Muscle layer of colon (tissue), 2 donors: ENCODE results near the gene AS3MT.
A peak's percentile ranks its signal among the peaks of the same experiment; 100 is the strongest.

Source experiments
- H3K27ac ChIP-seq: one replicate; pipeline ENCODE4 v1.7.0; 2013; ENCODE audit warnings: low read depth, mild to moderate bottlenecking, low read length, moderate library complexity
- H3K27me3 ChIP-seq, 2 donors: one replicate each; pipeline ENCODE4 v1.7.0; 2013; ENCODE audit warnings: low read length in 2 of 2, mild to moderate bottlenecking in 2 of 2; ENCODE audit not compliant: insufficient read depth in 2 of 2, control insufficient read depth in 1 of 2
- H3K36me3 ChIP-seq: one replicate; pipeline ENCODE4 v1.7.0; 2013; ENCODE audit warnings: mild to moderate bottlenecking, low read length; ENCODE audit not compliant: insufficient read depth
- H3K4me1 ChIP-seq: one replicate; pipeline ENCODE4 v1.7.0; 2013; ENCODE audit warnings: mild to moderate bottlenecking, low read length; ENCODE audit not compliant: insufficient read depth
- H3K4me3 ChIP-seq, 2 donors: one replicate each; pipeline ENCODE4 v1.7.0; 2013; ENCODE audit warnings: low read length in 2 of 2, low read depth in 1 of 2, mild to moderate bottlenecking in 1 of 2, moderate library complexity in 1 of 2
- H3K9ac ChIP-seq: one replicate; pipeline ENCODE4 v1.7.0; 2013; ENCODE audit warnings: low read length
- H3K9me3 ChIP-seq: one replicate; pipeline ENCODE4 v1.7.0; 2013; ENCODE audit warnings: mild to moderate bottlenecking, low read length
- donor health status: abdominal sarcoma.
- donor health status: Adenocarcinoma of cecum.

The AS3MT gene

DNA sequence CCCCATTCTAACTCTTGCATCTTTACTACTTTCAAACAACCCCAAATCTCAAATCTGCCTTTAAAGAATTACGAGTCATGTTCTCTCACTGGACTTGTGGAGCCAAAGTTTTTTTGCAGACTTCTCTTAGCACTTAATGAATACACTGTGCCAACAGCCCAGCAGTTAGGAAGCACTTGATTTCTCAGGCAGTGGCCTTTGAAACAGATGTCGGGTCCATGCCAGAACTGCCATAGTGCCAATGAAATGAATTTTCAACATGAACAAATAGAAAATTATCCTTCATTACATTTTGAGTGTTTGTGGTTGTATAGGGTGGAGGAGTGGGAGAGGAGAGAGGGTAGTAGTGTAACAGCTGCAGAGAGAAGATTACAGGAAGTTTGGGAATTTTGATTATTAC is 9.4 kb upstream of the AS3MT start:
- Histone ChIP-seq H3K9ac (no peak overlapping the region), H3K36me3 (peaks cover 9% of the 10 kb centered on the region), H3K27ac (no peak overlapping the region), H3K27me3 (no peaks in the 10 kb centered on the region), H3K4me3 (no peak overlapping the region), H3K9me3 (no peaks in the 10 kb centered on the region), H3K4me1 (peaks cover 9% of the 10 kb centered on the region)

DNA sequence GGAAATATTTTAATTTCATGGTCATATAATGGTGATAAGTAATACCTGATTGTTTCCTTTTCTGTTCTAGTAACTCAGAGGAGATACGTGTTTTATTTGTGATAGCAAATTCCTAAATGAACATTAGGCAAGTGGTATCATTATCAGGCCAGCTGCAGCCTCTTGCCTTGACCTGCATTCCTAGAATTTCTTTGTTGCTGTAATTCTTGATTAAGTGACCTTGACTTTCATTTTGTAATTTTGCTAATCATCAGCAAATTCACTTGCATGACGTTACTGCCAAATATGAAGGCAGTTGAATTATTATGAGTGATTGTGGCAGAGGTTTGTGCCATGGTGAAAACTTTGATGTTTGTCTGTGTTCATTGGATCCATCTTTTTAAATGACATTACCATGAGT is 5.6 kb upstream of the AS3MT start:
- Histone ChIP-seq H3K4me1 (no peaks in the 10 kb centered on the region), H3K4me3 (no peak overlapping the region), H3K36me3 (peaks cover 9% of the 10 kb centered on the region), H3K9ac (no peak overlapping the region), H3K27me3 (no peaks in the 10 kb centered on the region), H3K27ac (no peak overlapping the region), H3K9me3 (no peaks in the 10 kb centered on the region)

GRCh38 chr10:102865620-102866019 is 3.6 kb upstream of the AS3MT start:
- H3K27me3 ChIP-seq = no peaks in the 10 kb centered on the region
- no peak overlapping the region for H3K27ac ChIP-seq
- H3K4me1 ChIP-seq = no peaks in the 10 kb centered on the region
- peaks cover 9% of the 10 kb centered on the region for H3K36me3 ChIP-seq
- no peaks in the 10 kb centered on the region for H3K9me3 ChIP-seq
- H3K4me3 ChIP-seq = no peak overlapping the region
- H3K9ac ChIP-seq = no peak overlapping the region

- Histone ChIP-seq H3K9me3 (no peaks in the 10 kb centered on the region), H3K36me3 (no peaks in the 10 kb centered on the region), H3K4me3 (peak overlapping the region; percentile 70 to 74), H3K27me3 (no peaks in the 10 kb centered on the region), H3K27ac (peak overlapping the region; percentile 66), H3K4me1 (no peaks in the 10 kb centered on the region), H3K9ac (peak overlapping the region; percentile 50)
Observed at GRCh38 chr10:102868911-102869257, 386 bp upstream of the AS3MT start.

DNA sequence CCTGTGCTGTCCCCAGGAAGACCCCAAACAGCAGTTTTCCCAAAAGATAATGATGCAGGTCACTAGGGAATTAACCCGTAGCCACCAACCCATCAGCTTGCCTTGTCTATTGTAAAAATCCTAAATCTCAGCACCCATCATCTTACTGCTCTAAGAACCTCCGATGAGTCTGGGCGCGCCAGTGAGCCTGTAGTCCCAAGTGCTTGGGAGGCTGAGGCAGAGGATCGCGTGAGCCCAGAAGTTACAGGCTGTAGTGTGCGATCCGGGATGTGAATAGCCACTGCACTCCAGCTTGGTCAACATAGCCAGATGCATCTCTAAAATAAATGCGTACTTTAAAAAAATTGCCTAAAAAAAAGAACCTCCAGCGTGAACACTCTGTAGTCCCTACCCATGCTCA is 951 bp downstream of the AS3MT start:
- Histone ChIP-seq H3K27ac (peak overlapping the region; percentile 7), H3K4me1 (no peaks in the 10 kb centered on the region), H3K9me3 (no peaks in the 10 kb centered on the region), H3K36me3 (peaks cover 4% of the 10 kb centered on the region), H3K9ac (peak overlapping the region; percentile 26), H3K27me3 (no peaks in the 10 kb centered on the region), H3K4me3 (peak overlapping the region; percentile 70 to 74)

GRCh38 chr10:102872163-102872562 is 2.9 kb downstream of the AS3MT start:
- no peak overlapping the region for H3K4me3 ChIP-seq
- no peaks in the 10 kb centered on the region for H3K4me1 ChIP-seq
- H3K27ac ChIP-seq = no peak overlapping the region
- H3K9me3 ChIP-seq = no peaks in the 10 kb centered on the region
- no peaks in the 10 kb centered on the region for H3K27me3 ChIP-seq
- H3K9ac ChIP-seq = no peak overlapping the region
- peaks cover 4% of the 10 kb centered on the region for H3K36me3 ChIP-seq

DNA sequence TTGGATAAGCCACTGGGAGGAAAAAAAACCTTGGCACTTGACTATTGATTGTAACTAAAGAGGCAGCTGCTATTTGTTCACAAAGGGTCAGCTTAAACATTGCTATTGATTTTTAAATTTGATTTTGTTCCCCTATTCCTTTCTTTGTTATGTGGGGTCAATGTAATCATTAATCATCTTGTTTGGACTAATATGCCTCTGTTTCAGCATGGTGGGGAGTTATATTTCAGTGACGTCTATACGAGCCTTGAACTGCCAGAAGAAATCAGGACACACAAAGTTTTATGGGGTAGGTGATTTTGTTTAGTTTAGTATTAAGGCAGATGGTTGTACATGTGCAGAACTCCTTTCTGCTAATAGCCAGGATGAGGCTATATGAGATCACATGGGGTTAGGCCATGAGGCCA is 7.5 kb downstream of the AS3MT start:
- Histone ChIP-seq H3K9ac (no peak overlapping the region), H3K36me3 (peaks cover 14% of the 10 kb centered on the region), H3K4me1 (no peaks in the 10 kb centered on the region), H3K4me3 (no peak overlapping the region), H3K27me3 (no peaks in the 10 kb centered on the region), H3K9me3 (no peaks in the 10 kb centered on the region), H3K27ac (no peak overlapping the region)

DNA sequence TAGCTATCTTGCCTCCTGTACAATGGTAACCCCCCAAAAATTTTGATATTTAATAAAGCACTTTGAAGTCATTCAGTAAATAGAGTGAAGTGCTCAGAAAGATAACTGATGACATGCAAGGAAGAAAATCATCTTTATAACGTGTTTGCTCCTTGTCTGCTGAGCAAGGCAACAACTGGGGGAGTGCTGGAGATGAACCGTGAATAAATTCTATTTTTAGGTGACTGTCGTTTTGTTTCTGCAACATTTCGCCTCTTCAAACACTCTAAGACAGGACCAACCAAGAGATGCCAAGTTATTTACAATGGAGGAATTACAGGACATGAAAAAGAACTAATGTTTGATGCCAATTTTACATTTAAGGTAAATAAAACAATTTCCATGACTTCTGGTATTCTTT is 9.4 kb downstream of the AS3MT start:
- Histone ChIP-seq H3K4me1 (no peaks in the 10 kb centered on the region), H3K9ac (no peak overlapping the region), H3K27me3 (no peaks in the 10 kb centered on the region), H3K4me3 (no peak overlapping the region), H3K27ac (no peak overlapping the region), H3K9me3 (no peaks in the 10 kb centered on the region), H3K36me3 (peaks cover 14% of the 10 kb centered on the region)

DNA sequence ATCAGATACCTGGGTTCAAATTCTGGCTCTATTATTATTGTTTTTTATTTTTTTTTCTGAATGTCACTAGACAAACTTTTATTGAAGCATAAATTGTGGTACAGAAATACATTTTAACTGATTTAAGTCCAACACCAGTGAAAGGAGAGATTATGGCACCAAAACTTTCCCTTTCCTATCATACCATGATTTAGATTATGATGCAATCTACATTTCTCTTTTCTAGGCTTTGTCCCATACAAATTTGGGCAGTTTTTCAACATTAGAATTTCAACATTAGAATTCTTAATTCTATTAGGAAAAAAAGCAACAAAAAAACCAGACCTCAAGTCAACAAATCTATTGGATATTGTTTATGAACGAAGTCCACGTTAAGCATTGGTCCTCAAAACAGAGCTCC is 11.0 kb downstream of the AS3MT start:
- Histone ChIP-seq H3K27ac (no peak overlapping the region), H3K4me1 (no peaks in the 10 kb centered on the region), H3K27me3 (no peaks in the 10 kb centered on the region), H3K36me3 (peaks cover 9% of the 10 kb centered on the region), H3K4me3 (no peak overlapping the region), H3K9me3 (no peaks in the 10 kb centered on the region), H3K9ac (no peak overlapping the region)

DNA sequence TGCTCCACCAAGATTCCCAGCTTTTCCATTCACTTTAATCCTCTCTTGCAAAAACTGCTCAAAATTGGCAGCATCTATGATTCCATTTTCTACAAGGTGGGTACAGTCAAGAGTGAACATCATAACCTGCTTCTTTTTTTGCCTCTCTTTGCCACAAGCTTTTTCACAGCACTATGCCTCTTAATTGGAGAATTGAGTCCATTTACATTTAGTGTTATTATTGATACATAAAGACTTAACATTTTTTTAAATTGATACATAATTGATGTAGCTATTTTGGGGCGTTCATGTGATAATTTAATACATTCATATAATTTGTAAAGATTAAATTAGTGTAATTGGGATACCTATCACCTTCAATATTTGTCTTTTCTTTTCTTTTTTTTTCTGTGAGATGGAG is 18.8 kb downstream of the AS3MT start:
- Histone ChIP-seq H3K27ac (no peak overlapping the region), H3K9me3 (no peaks in the 10 kb centered on the region), H3K4me1 (no peaks in the 10 kb centered on the region), H3K36me3 (peaks cover 14% of the 10 kb centered on the region), H3K4me3 (no peak overlapping the region), H3K9ac (no peak overlapping the region), H3K27me3 (no peaks in the 10 kb centered on the region)

DNA sequence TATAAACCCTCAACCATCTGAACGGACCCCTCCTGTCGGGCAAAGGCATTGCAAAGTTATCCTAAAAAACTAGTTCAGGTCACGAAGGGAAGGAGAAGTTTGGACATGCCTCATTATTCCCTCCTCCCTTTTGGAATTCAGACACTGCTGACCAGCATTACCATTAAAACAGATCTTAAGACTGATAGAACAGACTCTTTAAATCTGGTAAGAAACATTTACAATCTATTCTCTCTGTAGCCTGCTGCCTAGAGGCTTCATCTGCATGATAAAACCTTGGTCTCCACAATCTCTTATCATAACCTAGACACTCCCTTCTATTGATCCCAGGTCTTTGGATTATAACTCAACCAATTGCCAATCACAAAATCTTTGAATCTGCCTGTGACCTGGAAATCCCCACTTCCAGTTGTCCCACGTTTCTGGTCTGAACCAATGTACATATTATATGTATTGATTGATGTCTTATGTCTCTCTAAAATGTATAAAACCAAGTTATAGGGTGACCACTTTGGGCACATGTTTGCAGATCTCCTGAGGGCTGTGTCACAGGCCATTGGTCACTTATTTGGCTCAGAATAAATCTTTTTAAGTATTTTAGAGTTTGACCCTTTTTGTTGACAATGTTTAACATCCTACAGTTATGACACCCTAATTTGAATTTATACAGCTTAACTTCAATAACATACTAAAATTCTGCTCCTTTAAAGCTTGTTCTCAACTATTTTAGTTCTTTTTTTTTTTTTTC is 25.4 kb downstream of the AS3MT start:
- Histone ChIP-seq H3K4me1 (no peaks in the 10 kb centered on the region), H3K4me3 (no peak overlapping the region), H3K27ac (no peak overlapping the region), H3K9me3 (no peaks in the 10 kb centered on the region), H3K27me3 (no peaks in the 10 kb centered on the region), H3K9ac (no peak overlapping the region), H3K36me3 (peaks cover 14% of the 10 kb centered on the region)

DNA sequence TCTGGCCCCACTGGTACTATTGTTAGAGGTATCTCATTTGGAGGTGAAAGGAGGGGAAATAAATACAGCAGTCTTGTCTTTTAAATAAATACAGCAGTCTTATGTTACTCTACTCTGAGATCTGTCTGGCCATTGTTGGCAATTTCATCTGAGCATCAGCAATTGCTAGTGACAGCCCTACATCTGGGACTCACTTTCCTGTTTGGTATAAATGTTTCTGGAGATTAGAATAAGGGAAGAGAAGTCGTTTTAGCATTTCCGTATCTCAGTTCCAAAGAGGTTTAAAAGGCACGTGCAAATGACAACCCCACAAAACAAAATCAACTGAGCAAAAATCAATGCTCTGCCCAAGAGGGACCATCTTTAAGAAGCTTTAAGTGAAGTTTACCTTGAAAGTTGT is 30.7 kb downstream of the AS3MT start:
- no peak overlapping the region for H3K9ac ChIP-seq
- H3K4me3 ChIP-seq = no peak overlapping the region
- no peaks in the 10 kb centered on the region for H3K4me1 ChIP-seq
- no peak overlapping the region for H3K27ac ChIP-seq
- H3K36me3 ChIP-seq = no peaks in the 10 kb centered on the region
- no peaks in the 10 kb centered on the region for H3K9me3 ChIP-seq
- no peaks in the 10 kb centered on the region for H3K27me3 ChIP-seq
